Measurements from ENCODE around the gene ATF6B.

Gene ATF6B

GRCh38 chr6:32127717-32128592 lies at the start of gene ATF6B:
Gene ATF6B, minus strand, starts transcription at chr6:32128246. Its CDS starts 39 bp downstream, at chr6:32128207.
- peak; percentile 100 for DNase-seq

DNA sequence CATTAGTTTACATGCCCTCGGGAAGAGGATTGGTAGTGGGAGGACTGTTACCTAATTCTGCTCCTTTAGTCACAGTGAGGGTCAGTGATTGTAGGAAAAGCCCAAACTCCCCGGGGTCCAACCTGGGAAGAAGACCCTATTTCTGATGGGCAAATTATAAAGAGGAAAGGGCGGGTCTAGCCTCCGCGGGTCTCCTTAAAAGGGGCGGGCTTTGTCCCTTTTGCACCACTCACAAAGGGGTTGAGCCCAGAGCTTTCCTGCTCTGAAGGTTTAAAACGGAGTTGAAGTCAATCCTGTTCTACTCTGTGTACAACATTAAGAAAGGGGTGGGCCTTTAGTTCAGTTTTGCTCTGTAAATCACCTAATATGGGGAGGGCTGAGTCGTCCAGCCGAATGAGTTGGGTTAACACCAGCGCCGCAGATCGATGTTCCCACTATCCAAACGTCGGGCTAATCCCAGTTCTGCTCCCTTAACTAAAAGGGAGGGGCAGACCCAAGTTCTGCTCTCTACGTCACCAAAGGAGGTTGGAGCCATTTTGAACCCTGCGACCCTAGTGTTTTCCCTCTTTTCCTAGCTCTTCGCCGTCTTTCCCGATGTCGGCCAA lies 49.2 kb upstream of the ATF6B start:
- peak; percentile 63 for DNase-seq

DNA sequence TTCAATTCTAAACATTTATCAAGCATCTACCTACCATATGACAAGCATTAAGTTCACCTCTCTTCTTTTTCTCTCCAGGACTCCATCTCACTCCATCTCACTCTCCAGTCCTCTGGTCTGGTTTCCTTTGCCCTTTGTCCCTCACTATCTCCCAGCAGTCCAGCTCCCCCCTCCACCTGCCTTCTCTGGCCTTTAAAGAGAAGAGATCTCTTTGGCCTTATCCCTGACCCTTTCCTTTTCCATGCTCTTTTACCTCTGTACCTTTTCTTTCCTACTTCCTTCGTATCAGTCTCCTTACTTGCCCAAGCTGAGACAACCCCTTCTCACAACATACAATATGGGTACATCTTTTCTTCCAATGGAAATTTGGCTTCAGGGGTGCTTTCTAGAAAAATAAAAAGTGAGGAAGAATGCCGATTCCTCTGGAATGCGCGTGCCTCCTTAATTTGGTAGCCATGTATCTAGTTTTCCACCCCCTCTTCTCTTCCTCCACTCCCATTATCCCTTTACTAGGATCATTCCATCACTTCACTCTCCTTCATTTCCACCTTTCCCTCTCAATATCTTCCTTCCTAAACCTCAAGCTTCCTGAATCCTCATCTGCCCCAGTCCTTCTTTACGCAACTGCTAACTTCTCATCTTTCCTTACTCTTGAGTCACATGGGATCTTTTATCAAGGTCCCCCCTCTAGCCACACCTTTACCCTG lies 48.6 kb upstream of the ATF6B start:
- no peak for DNase-seq

- DNase-seq, result peak; percentile 97
Observed at GRCh38 chr6:32175711-32176475, 47.8 kb upstream of the ATF6B start, which contains the start of gene AGPAT1. Gene AGPAT1, minus strand, starts transcription at chr6:32176084. Its CDS starts 4,588 bp downstream, at chr6:32171496.

GRCh38 chr6:32175322-32175710 lies 47.3 kb upstream of the ATF6B start:
- no peak for DNase-seq

- no peak for DNase-seq
Observed at GRCh38 chr6:32174416-32174815, 46.4 kb upstream of the ATF6B start.

DNA sequence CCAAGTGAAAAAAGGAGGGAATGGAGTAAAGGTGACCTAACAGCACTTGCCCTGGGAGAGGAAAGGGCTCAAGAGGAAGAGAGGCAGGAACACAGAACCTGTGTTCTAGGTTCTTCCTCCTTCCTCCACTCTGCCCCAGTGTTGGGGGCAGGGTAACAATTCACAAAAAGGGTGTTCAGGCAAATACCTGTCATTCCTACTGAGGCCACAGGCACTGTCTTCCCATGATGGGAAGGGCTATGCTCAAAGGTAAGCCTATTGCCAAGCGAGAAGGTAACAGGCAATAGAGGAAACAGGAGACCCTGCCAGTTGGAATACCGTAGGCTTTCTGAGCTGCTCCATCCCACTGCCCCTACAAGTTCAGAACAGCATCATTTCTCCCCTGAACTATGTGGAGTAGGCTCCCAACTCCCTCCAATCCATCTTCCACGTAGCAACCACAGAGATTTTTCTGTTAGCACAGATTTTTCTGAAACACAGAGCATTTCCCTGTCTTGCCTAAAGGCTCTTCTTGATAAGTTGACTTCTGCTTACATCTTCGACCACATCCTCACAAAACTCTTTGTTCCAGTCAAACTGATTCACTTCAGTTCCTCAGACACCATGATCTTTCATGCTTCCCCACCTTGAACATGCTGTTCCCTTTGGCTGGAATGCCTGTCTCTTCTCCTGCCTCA lies 45.1 kb upstream of the ATF6B start:
- DNase-seq, result no peak

GRCh38 chr6:32171234-32171633 lies 43.2 kb upstream of the ATF6B start:
- DNase-seq, result no peak

- DNase-seq, result no peak
Observed at GRCh38 chr6:32170294-32170693, 42.2 kb upstream of the ATF6B start.

- DNase-seq, result no peak
Observed at GRCh38 chr6:32168807-32169591, 41.0 kb upstream of the ATF6B start.

DNA sequence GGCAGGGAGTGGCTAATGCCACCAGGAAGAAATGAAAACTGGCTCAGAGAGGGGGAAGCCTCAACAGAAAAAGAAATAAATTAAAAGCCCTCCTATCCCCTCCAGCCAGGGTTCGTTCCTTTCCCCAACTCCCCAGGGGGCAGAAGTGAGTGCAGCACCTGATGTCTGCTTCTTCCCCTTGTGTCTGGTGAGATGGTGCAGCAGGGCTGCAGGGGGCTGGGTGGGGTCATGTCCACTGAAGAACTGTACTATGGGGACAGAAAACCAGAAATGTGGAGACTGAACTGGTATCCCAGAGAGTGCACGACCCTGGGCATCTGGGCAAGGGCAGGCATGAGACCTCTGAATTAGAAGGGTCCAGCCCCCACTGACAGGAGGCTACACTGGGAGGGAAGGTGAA lies 40.3 kb upstream of the ATF6B start:
- DNase-seq, result no peak

GRCh38 chr6:32167761-32168262 lies 39.8 kb upstream of the ATF6B start:
- no peak for DNase-seq

DNA sequence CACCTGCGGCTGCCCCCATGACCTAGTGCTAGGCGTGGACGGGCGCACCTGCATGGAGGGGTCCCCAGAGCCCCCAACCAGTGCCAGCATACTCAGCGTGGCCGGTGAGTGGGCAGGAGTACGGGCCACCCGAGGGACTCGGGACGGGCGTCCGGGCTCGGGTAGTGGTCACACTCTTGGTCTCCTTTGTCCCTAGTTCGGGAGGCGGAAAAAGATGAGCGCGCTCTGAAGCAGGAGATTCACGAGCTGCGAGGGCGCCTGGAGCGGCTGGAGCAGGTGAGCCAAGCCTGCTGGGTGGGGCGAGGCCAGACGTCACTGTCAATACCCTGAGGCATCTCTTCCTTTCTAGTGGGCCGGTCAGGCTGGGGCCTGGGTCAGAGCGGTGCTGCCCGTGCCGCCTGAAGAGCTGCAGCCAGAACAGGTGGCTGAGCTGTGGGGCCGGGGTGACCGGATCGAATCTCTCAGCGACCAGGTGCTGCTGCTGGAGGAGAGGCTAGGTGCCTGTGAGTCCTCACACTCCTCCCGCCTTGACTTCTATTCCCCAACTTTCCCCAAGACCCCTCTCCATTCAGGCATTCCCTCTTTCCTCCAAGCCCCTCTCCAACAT lies 39.2 kb upstream of the ATF6B start:
- no peak for DNase-seq

GRCh38 chr6:32166411-32167061 lies 38.5 kb upstream of the ATF6B start:
- DNase-seq, result no peak

- DNase-seq, result no peak
Observed at GRCh38 chr6:32164295-32164694, 36.2 kb upstream of the ATF6B start, which contains the start of gene EGFL8. Gene EGFL8, plus strand, starts transcription at chr6:32164595. Its CDS starts 1,571 bp downstream, at chr6:32166166.

- peak; percentile 19 for DNase-seq
Observed at GRCh38 chr6:32163559-32164258, 35.7 kb upstream of the ATF6B start.

DNA sequence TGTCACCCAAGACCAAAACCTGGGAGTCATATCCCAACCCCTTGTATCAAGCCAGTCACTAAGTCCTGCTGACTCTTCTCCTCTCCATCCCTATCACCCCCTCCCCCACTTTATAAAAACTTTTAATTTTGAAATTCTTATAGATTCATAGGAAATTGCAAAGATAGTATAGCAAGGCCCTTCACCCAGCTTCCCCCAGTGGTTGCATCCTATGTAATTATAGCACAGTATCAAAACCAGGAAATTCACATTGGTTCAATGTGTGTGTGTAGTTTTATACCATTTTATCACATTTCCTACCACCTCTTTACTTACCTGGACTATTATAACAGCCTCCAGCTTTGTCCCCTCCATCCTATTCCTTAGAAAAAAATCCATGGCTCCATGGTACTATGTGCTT lies 30.0 kb upstream of the ATF6B start:
- DNase-seq, result no peak

DNA sequence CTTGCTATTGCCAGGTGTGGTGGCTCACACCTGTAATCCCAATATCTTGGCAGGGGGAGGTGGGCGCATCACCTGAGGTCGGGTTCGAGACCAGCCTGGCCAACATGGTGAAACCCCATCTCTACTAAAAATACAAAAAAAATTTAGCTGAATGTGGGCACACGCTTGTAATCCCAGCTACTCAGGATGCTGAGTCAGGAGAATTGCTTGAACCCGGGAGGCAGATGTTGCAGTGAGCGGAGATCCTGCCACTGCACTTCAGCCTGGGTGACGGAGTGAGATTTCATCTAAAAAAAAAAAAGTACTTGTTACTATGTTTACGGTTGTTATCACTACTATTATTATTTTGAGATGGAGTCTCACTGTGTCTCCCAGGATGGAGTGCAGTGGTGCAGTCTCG lies 28.8 kb upstream of the ATF6B start:
- no peak for DNase-seq

DNA sequence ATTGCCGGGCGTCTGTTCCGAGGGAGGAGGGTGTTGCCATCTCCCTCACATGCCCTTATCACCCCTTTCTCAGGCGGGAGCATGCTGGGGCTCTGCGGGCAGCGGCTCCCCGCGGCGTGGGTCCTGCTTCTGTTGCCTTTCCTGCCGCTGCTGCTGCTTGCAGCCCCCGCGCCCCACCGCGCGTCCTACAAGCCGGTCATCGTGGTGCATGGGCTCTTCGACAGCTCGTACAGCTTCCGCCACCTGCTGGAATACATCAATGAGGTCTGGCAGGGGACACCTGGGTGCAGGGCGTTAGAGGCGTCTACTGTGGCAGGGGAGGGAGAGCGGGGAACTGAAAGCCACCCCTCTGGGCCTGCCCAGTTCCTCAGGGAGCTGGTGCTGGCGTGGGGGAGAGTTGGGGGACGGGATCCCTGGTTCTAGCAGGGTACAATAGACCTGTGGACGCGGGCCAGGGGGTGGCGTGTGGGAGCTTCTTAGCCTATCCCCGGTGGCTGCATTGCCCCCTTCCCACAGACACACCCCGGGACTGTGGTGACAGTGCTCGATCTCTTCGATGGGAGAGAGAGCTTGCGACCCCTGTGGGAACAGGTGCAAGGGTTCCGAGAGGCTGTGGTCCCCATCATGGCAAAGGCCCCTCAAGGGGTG lies 26.6 kb upstream of the ATF6B start:
- peak; percentile 49 for DNase-seq

Measured in midbrain (tissue), 1 donor.